GM18502 (cell line): ENCODE measurements around the gene FBXO8.

Experiments used
- ATAC-seq: cut with Tn5 transposase; IDR thresholded peaks from one replicate; pipeline ENCODE4 v1.9.1; 2021; ENCODE audit warnings: mild to moderate bottlenecking; ENCODE audit not compliant: unreplicated experiment, poor library complexity

The FBXO8 gene

GRCh38 chr4:174212061-174212460 is 71.4 kb downstream of the FBXO8 start:
- ATAC-seq, result no peak

GRCh38 chr4:174211622-174212044 is 71.8 kb downstream of the FBXO8 start:
- ATAC-seq, result no peak

GRCh38 chr4:174210952-174211490 is 72.4 kb downstream of the FBXO8 start:
- no peak for ATAC-seq

GRCh38 chr4:174210354-174210753 is 73.1 kb downstream of the FBXO8 start:
- no peak for ATAC-seq

GRCh38 chr4:174209341-174209740 is 74.1 kb downstream of the FBXO8 start:
- no peak for ATAC-seq

GRCh38 chr4:174207367-174207766 is 76.1 kb downstream of the FBXO8 start:
- no peak for ATAC-seq

- no peak for ATAC-seq
These were observed 79.2 kb downstream of the FBXO8 start for GRCh38 chr4:174204164-174204831.

GRCh38 chr4:174201871-174202270 is 81.6 kb downstream of the FBXO8 start:
- no peak for ATAC-seq

GRCh38 chr4:174199735-174200134 is 83.7 kb downstream of the FBXO8 start:
- no peak for ATAC-seq

- ATAC-seq, result no peak
These were observed 84.6 kb downstream of the FBXO8 start for GRCh38 chr4:174198828-174199227.

GRCh38 chr4:174198396-174198795 is 85.1 kb downstream of the FBXO8 start:
- no peak for ATAC-seq

- no peak for ATAC-seq
These were observed 89.8 kb downstream of the FBXO8 start for GRCh38 chr4:174193438-174194374.

GRCh38 chr4:174192943-174193342 is 90.5 kb downstream of the FBXO8 start:
- ATAC-seq, result no peak

- no peak for ATAC-seq
These were observed 92.5 kb downstream of the FBXO8 start for GRCh38 chr4:174190832-174191500.

GRCh38 chr4:174189392-174190015 is 94.0 kb downstream of the FBXO8 start:
- no peak for ATAC-seq
